ENCODE measurements around the gene GGPS1. TPM values are rescaled to one million over a fixed set of nuclear protein-coding genes. Genes with fewer than 3 reads are reported as not detected.
"Not testable (repeated sequence)": the region's sequence is repeated elsewhere in the genome, so short reads cannot be mapped to it uniquely, and the experiment has no call there.

The GGPS1 gene
- total RNA-seq, 1 donor from 2014 or later, result 24.7 TPM

DNA sequence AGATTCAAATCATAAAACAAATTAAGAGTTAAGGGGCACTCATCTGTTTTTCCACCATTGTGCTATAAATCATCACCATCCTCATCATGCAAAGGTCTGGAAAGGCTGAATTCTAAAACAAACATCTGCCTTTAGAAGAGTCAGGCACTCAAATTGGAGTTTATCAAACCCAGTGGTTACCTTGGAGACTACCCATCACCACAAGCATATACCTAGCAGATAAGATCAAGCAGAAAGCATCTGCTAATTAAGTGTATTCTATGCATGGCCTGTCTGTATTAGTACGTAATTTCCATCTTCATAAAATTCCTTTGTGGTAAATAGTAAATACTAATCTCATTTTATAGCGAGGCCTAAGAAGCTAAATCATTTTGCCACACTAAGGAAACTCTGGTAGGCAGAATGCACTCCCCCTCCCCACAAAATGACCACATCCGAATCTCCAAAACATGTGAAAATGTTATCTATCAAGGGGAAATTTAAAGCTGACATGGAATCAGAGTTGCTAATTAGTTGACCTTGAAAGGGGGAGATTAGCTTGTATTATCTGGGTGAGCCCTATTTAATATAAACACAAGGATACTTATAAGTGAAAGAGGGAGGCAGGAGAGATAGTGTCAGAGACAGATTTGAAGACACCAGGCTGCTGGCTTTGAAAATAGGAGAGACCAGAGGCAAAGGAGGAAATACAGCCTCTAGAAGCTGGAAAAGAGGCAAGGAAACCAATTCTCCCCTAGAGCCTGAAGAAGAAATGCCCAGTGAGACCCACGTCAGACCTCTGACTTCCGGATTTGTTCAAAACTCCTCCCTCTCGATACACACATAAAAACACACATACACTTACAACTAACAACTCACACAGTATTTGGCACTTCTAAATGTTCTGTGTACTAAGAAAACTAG, 23.6 kb upstream of the GGPS1 start:
- DNase-seq, result peak; percentile 60

DNA sequence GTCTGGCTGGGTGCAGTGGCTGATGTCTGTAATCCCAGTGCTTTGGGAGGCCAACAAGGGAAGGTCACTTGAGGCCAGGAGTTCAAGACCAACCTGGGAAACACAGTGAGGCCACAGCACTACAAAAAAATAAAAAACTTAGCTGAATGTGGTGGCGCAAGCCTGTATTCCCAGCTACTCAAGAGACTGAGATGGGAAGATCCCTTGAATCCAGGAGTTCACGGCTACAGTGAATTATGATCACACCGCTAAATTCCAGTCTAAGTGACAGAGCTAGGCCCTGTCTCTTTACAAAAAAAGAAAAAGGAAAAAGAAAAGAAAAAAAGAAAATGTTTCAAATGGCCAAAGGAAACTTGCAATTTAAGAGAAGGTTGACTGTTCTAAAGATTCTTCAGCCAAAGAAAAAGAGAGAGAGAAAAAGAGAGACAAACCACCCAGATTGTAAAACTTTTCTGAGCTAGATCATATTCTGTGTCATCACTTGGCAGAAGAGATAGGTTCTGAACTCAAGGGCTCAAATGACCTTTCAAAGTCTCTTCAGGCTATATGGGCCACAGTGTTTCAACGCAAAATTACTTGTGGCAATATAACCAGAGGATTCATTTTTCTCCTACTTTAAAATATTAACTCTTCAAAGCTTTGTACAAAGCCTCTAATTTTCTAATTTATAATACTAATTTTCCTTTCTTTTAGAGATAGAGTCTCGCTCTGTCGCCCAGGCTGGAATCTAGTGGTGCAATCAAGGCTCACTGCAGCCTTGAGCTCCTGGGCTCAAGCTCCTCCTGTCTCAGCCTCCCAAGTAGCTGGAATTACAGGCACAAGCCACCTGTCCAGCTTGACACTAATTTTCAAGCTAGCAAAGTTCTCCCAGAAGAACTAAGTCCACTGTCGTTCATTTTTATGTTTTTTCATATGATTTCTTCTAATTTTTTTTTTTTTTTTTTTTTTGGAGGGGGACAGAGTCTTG, 20.9 kb upstream of the GGPS1 start:
- DNase-seq, result no peak

DNA sequence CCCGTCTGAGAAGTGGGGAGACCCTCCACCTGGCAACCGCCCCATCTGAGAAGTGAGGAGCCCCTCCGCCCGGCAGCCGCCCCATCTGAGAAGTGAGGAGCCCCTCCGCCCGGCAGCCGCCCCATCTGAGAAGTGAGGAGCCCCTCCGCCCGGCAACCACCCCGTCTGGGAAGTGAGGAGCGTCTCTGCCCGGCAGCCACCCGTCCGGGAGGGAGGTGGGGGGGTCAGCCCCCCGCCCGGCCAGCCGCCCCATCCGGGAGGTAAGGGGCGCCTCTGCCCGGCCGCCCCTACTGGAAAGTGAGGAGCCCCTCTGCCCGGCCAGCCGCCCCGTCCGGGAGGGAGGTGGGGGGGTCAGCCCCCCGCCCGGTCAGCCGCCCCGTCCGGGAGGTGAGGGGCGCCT, 19.2 kb upstream of the GGPS1 start:
- DNase-seq, result not testable (repeated sequence)

DNA sequence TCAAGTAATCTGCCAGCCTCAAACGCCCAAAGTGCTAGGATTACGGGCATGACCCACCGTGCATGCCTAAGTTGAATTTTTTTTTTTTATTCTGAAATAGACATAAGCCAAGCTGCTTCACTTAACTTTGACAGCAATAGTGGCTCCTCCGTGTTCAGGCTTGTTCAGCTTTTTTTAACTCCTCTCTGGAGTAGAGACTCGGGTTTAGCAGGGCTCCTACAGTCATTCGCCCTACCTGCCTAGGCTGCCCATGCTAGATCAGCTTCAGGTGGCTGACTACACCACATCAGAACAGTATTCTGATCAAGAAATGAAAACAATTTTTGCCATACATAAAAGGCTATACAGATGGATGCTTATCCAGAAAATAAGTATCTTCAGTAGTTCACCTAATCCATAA, 15.1 kb upstream of the GGPS1 start:
- DNase-seq, result no peak

DNA sequence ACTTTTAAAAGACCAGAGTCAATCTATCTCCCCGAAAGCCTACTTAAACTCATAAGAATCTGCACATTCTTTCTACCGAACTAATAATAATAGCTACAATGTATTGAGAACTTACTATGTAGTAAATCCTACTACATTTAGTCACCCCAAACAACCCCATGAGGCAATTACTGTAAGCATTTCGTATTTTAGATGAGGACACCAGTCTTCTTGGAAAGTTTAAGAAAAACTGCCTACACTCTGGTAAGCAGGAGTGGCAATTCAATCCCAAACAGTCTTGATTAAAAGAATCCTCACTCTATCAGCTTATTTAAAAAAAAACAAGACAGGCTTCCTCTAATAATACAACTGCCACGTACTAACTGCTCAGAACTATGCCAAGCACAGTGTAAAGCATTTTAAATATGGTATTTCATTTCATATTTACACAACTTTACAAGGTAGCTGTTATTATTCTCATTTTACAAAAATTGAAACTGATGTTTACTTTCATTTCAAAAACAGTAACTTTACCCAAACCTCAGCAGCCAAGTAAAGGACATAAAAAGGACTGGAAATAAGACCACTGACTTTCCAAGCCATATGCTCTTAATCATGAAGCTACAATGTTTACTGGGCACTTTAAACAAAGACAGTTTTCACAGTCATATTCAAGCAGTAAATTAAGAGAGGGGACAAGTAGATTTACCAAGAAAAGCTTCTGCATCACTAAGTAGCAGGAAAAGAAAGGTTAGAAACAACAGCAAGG, 14.3 kb upstream of the GGPS1 start:
- DNase-seq, result no peak

DNA sequence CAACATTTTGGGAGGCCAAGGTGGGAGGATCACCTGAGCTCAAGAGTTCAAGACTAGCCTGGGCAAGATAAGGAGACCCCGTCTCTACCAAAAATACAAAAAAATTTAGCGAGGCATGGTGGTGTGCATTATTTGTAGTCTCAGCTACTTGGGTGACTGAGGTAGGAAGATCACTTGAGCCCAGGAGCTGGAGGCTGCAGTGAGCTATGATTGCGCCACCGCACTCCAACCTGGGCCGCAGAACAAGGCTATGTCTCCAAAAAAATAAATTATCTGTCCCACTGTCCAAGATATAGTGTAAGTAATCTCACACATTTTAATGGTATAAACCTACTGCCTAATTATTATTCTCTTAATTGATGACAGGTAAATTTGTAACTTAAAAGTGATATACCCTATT, 13.2 kb upstream of the GGPS1 start:
- no peak for DNase-seq

DNA sequence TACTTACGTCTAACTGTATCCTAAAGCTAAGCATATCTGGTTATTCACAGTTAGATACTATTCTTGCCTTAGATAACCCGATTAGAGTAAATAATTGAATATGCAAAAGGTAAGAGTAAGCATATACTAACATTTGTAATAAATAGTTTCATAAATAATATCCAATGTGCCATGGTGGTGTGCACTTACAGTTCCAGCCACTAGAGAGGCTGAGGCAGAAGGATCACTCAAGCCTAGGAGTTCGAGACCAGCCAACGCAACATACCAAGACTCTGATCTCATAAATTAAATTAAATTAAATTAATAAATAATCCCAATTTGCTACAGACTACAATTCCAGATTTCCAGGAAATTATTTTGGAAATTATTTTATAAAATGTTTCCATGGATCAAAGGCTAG, 12.6 kb upstream of the GGPS1 start:
- no peak for DNase-seq

DNA sequence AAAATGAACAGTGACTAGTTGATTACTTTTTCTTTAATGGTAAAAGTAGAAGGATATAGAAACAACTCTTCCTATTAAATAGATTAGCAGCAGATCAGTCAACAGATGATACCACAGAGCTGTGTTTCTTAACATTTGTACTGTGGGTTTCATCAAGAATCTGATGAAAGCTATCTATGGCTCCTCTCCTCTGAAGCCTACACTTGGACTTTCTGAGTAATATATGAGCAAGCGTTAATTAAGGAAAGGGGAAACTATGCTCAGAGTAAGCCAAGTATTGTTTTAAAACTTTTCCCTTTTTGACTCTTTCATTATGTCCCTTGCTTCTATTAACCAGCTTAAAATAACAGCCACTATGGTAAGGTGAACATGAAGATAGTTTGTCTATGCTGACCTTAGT, 11.2 kb upstream of the GGPS1 start:
- DNase-seq, result peak; percentile 55

DNA sequence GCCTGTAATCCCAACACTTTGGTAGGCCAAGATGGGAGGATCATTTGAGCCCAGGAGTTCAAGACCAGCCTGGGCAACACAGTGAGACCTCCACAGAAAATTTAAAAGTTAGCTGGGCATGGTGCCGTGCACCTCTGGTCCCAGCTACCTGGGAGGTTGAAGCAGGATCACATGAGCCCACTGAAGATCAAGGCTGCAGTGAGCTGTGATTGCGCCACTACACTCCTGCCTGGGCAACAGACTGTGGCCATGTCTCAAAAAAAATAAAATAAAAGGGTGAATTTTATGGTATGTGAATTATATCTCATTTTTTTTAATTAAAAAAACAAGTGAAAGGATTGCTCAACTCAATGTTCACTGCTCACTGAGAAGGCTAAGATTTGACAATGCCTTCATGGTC, 9.1 kb upstream of the GGPS1 start:
- no peak for DNase-seq

DNA sequence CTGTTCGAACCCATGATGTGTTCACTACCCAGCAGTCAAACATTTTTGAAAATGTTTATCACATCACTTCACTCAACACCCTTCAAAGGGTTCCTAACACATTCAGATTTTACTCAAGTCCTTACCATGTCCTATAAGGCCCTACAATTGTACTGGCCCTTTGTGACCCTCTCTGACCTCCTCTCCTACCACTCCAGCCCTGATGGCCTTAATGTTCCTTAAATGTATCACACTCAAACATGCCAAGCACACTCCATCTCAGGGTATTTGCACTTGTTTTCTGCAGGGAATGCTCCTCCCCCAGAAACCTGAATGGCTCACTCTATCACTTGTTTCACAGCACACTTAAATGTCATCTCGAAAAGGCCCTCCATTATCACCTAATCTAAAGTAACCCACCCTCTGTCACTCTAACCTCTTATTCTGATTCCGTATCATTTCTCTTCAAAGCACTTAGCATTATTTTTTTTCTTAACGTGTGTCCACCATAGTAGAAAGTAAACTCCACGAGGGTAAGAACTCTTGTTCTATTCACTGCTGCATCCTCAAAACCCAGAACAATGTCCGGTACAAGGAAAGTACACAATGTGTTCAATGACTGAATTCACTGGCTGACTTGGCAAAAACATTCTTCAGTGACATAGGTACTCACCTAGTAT, 7.7 kb upstream of the GGPS1 start:
- no peak for DNase-seq

DNA sequence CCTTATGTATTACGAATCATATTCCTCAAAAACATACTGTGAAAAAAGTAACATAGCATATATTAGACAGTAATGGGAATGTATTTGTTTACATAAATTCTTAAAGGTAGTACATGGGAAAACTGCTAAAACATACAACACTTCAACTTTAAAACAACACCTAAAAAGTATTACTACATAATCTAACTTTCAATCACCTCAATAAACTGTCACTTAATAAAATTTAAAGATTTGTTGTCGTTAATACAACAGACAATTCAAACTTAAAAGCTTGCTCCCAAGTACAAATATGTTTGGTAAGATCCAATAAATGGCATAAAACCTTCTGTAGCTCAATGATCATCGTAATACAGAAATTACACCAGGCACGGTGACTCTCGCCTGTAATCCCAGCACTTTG, 4.1 kb upstream of the GGPS1 start:
- no peak for DNase-seq

DNA sequence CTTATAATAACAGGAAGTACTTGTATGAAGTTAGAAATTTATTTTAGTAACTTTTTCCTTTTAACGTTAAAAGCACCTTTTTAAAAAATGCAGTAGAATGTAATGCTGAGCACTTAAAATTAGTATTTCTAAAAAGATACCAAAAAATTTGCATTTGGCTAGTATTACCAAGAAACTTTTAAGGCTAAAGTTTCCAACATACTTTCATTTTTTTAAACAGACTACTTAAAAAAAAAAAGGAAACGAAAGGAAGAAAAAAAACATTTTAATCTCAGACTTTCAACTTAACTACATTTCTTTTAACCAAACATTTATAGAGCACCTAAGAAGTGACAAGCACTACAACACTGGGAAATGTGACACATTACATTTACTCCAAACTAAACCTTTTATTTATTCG, 3.2 kb upstream of the GGPS1 start:
- DNase-seq, result no peak

DNA sequence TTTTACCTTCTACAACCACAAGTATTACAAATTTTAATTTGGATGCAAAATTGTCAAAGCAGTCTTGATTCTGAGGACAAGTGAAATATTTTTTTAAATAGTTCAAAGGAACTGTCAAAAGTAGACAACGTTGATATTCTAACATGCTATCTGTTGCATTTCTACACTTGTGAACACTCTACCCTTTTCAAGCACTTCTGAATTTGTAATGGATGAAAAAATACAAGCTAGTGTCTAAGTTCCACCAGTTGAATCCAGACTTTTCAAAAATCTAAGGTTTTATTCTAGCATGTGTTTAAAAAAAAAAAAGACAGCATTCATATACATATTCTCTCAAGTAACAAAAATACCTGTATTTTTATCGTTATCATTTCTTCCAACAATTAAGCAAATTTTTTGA, 2.5 kb upstream of the GGPS1 start:
- no peak for DNase-seq

DNA sequence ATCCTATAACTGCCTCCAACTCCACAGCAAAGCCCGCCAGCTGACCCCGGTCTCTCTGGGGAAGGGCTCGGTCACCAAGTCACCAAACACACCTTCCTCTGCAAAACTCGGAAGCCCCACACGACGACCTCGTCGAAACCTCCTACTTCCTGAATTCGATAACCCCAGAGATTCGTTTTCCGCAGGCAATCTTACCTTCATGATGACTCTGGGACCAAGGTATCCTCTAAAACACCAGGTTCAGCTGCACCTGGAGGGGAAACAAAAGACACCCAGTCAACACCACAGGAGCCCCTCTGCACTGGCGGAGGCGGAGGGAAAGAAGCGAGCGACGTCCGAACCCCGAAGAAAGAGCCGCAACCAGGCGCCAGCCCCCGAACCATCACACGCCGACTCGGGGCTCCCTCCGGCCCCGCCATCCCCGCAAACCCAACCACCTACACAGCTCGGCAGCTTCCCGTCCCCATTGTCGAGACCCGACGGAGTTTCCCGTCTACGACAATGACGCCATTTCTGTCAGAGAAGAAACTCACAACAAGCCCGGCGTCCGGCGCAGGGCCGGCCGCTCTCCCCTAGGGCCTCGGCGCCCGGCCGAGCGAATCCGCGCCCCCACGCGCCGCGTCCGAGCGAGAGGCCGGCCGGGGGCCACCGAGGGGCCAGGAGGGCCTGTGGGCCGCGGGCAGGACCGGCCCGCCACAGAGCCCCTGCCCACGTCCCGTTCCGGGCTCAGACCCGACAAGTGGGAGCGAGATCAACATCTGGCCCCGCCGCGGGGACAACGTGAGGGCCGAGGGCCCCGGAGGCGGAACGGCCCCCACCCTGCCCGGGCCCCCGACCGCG, 1.4 kb upstream of the GGPS1 start:
- DNase-seq, result peak; percentile 72

DNA sequence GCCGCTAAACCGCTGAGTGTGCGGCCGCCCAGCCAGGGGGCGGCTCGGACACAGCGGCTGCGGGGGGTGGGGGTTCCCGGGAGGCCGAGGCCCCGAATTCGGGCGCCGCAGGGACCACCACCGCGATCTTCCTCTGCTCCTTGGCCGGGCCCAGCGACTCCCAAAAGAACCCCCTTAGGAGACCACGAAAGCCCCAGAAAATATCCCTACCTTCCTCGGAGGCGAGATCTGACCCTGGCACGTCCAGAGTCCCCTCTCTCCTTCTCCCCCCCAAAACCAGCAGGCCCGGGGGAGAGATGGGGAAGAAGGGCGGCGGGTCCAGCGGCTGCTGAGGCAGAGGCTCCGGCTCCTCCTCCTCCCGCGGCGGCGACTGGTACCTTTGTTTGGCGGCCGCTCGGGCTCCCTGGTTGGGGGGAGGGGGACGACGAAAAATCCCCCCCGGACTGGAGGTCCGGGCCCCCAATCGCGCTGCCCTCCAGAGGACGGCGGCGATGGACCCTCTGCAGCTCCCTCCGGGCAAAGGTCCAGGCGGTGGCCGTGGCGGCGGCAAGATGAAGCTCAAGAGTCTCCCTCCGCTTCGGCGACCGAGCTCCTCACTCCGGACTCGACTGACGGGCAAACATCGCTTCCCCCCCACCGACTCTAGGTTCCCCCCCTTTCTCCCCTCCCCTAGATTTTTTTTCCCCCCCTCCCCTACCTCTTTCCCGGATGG, 655 bp upstream of the GGPS1 start, which contains the start of gene ARID4B:
Gene ARID4B, minus strand, starts transcription at position 621 of the 712 bp plus-strand sequence. CDS start 1,260 bp downstream, outside the sequence.
- no peak for DNase-seq

DNA sequence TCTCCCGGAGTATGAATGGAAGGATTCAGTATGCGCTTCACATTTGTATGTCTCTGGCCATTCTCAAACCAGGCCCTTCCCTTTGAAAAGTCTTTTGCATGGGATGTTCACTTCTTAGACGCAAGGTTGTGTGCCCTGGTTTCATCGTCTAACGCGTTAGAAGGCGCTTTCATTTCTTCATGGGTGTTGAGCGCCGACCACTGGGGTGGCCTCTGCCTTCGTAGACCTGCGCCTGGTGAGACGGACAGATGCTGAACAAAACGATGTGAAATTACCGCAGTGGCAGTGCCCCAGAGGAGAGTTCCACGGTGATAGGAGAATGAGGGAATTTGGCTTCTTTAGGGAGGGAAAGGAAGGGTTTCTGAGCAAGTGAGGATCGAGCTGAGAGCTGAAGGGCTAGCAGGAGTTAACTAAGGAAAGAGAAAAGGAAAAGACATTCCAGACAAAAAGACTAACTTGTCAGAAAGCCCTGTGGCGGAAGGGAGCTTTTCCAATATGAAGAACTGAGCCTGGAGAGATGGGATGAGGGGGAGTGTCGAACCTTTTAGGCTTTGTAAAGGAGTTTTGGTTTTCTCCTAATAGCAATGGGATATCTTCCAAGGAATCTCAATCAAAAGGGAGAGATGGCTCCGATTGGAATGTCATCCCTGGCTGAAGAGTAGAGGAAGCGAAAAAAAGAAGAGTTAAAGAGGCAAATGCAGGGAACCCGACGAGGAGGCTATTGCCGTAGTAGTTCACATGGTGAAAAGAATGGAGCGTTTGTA, 951 bp downstream of the GGPS1 start:
- peak; percentile 72 for DNase-seq

DNA sequence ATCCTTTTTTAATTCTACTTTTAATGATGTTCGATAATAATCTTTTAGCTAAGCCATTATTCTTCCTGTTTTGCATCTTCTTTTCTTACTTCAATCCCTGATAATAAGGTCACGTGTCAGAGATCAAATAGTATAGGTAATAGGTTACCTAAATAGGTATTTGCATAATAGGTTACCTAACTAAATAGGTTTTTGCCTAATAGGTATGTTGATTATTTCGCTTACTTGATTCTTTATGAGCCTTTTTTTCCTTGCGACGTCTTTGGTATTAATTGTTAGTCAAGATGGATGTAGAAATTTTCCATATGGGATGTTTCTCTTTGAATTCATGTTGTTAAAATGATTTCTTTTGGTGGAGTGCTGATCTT, 2.5 kb downstream of the GGPS1 start:
- no peak for DNase-seq

DNA sequence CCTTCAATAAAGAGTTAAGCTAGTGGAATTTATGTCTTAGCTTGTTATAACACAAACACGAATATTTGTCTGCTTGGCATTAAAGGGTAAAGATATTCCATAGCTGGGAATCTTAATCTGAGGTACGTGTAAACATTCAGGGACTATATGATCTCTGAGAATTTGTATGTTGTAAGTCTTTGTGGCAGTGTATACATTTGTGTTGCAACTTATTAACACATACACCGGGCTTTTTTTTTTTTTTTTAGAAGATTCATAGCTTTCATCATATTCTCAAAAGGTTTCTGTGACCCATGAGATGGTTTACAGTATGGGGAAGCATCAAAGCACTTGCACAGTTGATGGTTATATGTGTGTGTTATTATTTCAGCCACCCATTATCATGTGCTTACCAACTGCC, 3.0 kb downstream of the GGPS1 start:
- no peak for DNase-seq

DNA sequence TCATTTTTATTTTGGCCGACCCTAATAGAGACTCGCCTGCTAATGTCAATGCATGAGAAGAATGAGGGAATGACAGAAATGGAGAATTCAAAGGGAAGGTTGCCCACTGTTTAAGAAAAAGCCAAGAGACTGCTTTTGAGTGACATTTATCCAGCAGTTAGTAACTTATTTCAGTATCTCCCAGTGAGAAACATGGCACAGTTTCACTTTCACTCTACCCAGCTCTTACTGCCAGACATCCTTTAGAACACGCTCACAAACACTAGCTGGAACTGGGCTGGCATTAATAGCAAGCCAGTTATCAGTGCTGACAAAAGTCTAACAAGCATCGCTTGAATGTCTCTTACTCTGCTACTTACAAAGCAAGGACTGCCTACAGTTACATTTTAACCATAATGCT, 8.5 kb downstream of the GGPS1 start:
- DNase-seq, result peak; percentile 21

DNA sequence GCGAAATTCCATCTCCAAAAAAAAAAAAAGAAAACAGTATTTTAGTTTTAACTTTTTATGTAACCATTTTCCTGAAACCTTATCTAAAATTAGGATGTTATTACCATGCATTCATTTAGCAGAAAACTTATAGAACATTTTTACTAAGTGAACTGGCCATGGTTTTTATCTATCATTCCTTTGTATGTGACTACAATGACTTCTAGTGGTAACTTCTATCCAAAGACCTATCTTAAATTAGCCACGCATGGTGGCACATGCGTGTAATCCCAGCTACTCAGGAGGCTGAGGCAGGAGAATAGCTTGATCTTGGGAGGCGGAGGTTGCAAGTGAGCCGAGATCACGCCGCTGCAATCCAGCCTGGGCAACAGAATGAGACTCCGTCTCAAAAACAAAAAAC, 11.4 kb downstream of the GGPS1 start:
- no peak for DNase-seq

All from dermis blood vessel endothelial cell (primary cell).